ENCODE data around the gene BRD4.
A peak's percentile ranks its signal among the peaks of the same experiment; 100 is the strongest.

Gene BRD4

GRCh38 chr19:15279326-15279904 is 52.9 kb downstream of the BRD4 start:
- no peak overlapping the region for H3K4me3 ChIP-seq (ENCODE audit: low read depth, low read length)

DNA sequence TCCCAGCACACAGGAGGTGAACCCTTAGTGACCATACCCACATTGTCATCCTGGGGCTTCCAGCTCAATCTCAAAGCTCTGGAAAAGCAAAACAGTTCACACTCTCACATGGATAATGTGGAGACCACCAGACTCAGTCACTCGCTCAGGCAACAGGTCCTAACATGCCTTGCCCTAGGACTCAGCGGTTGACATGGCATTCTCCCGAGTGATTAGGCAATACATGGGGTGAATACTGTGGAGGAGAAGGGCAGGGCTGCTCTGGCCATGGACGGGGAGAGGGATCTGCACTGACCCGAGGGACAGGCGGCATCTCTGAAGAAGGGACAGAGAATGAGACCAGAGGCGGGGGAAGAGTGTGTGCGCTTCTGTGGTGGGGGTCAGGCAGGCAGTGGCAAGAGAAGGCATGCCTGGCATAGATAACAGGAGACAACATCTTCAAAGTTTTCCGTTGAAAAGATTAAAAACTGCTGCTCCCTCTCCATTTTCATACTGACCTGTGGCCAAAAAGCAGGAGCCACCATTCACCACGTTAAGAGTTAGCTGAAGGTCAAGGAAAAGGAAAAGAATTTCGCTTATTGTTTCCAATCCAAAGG is 55.6 kb downstream of the BRD4 start:
- H3K4me3 ChIP-seq (ENCODE audit: low read depth, low read length), result no peak overlapping the region
- DNase-seq (ENCODE audit: low read depth), result no peak

More at GRCh38 chr19:15279326-15279904, 52.9 kb downstream of the BRD4 start:
- DNase-seq (ENCODE audit: low read depth), result no peak

DNA sequence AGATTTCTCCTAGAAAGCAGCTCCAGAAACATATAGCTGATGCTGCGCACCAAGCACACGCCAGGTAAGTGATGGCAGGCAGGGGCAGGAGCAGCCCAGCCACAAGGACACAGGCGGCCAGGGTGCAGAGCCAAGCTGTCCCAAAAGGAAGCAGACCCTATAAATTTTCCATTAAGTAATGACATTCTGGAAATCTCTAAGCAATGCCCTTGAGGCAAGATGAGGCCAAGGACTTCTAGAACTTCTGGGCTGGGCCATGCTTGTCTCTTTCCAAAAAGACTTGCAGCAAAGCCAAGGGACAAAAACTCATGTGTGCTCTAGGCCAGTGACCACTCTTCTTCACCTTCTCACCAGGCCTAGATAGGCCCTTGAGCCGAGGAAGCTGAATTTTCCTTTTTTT is 57.9 kb downstream of the BRD4 start:
- H3K4me3 ChIP-seq (ENCODE audit: low read depth, low read length), result no peak overlapping the region
- DNase-seq (ENCODE audit: low read depth), result no peak

DNA sequence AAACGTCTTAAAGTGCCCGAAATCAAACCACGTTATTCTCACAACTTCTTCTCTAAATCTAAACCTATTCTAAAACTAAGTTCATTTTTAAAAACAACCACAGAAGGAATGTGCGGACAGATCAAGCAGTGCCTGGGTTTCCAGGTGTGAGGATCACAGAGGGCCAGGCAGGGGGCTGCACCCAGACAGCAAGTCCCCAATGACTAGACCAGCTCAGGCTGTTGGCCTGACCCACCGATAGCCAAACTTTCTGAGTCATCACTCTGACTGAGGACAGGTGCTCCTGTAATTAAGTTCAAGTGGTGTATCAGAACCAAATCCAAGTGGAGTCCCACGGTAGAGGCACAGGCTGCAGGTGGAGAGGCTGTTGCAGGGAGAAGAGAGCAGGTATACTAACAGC is 62.5 kb downstream of the BRD4 start:
- no peak overlapping the region for H3K4me3 ChIP-seq (ENCODE audit: low read depth, low read length)
- DNase-seq (ENCODE audit: low read depth), result no peak

DNA sequence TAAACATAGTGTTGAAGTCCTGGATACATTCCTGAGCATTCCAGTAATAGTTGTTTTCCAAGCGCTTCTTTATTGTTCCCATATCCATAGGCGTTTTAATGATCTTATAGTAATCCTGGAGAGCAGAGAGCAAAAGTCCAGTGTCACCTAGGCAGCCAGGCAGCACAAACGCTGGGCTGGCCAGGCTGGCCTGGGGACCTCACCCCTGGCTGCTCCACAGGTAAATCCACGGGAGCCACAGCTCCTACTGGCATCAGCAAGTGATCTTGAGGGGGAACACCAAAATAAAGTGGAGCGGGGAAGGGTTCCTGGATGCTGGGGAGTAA is 63.4 kb downstream of the BRD4 start:
- DNase-seq (ENCODE audit: low read depth), result no peak
- H3K4me3 ChIP-seq (ENCODE audit: low read depth, low read length), result no peak overlapping the region

DNA sequence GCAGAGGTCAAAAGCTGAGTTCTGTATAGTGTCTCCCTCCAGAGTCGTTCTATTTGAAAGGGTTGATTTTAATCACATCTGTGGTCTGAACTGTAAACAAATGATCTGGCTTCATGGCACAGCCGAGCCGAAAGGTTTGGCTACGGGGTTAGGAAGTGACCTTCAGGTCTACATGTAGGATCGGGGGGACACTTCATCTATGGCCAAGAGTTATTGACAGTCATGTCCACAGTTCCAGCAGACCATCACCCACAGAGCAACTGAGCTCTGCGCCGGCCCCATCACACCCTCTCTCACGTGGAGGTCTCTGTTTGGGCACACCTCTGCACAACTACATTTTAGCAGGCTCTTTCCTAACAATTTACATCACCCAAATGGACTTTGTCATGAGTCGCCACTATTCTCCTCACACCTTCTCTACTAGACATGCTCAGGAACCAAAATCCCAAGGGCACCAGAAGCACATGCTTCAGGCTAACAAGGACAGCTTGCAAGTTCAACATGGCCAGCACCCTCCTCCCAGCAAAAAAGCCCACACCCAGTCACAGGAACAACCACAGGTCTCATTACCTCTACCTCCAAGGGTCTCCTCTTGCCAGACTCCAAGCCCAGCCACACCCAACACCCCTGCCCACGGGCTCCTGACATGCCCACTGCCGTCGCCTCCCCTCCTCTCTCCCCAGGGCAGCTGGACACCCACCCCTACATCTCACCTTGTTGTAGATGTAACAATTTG is 64.0 kb downstream of the BRD4 start:
- no peak for DNase-seq (ENCODE audit: low read depth)
- H3K4me3 ChIP-seq (ENCODE audit: low read depth, low read length), result no peak overlapping the region

DNA sequence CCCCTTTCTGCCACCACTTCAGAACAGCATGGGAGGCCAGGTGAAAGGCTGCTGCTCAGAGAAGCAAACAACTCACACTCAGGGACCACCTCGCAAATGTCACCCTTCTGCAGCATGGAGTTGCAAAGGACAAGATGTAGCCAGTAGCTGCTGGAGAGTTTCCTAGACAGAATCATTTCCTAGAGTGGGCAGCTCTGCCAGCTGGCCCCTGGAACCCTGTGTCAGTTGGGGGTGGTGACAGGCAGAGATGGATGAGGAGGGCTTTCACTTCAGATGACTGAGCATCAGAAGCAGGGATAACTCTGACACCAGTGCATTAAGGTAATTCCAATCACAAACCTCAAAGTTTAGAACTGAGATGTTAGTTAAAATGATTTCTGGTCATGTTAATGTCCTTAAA is 65.7 kb downstream of the BRD4 start:
- H3K4me3 ChIP-seq (ENCODE audit: low read depth, low read length), result no peak overlapping the region
- no peak for DNase-seq (ENCODE audit: low read depth)

GRCh38 chr19:15265850-15266248 is 66.5 kb downstream of the BRD4 start:
- H3K4me3 ChIP-seq (ENCODE audit: low read depth, low read length), result no peak overlapping the region
- DNase-seq (ENCODE audit: low read depth), result peak; percentile 96

- H3K4me3 ChIP-seq (ENCODE audit: low read depth, low read length), result no peak overlapping the region
- DNase-seq (ENCODE audit: low read depth), result no peak
Measured at GRCh38 chr19:15265214-15265849, 67.0 kb downstream of the BRD4 start.

DNA sequence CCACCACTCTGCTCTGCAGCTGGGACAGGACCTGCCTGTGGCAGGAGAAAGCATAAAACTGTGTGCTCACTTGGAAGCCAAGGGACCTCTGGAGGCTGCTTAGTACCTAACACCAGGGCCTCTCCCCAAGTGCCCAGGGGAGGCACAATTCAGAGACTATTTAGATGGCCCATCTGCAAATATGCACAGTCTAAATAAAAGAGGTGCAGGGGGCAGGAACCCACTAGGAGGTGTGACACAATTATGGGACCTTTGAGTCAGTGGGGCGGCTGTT is 67.5 kb downstream of the BRD4 start:
- no peak overlapping the region for H3K4me3 ChIP-seq (ENCODE audit: low read depth, low read length)
- no peak for DNase-seq (ENCODE audit: low read depth)

DNA sequence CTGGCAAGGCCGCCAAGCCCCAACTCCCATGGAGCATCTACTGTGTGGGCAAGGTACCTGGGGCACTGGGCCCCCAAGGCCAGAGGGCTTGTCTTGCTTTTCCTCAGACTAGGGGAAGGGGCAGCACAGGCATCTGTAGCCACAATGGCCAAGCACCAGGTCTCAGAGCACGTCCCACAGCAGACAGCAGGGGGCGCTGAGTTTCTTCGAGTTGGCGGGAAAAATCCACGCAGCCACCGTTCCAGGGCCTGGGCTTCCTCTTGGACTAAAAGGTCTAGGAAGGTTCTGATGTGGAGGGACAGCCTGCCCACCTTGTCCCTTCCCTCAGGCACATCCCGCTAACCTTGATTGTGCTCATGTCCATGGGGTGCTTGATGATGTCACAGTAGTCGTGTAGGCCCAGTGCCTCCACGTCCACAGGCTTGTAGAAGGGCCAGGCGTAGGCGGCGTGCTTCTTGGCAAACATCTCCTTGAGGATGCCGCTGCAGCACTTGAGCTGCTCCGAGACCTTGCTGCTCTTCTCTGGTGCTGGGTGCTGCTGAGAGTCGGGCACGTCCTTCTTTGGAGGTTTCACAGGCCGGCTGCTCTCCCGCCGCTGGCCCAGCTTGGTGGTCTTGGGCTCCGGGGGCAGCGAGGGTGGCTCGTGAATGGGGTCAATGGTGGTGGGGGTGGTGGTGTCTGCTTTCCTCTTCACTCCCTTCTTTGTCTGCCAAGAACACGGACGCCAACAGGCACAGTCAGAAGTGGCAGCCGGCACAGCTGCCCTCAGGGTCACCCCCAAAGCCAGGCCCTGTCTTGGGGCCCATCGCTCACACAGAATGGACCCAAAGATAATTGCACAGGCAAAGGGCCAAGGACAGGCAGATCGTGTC is 68.0 kb downstream of the BRD4 start:
- no peak overlapping the region for H3K4me3 ChIP-seq (ENCODE audit: low read depth, low read length)
- no peak for DNase-seq (ENCODE audit: low read depth)

GRCh38 chr19:15263361-15263985 is 68.9 kb downstream of the BRD4 start:
- no peak overlapping the region for H3K4me3 ChIP-seq (ENCODE audit: low read depth, low read length)
- no peak for DNase-seq (ENCODE audit: low read depth)

- no peak overlapping the region for H3K4me3 ChIP-seq (ENCODE audit: low read depth, low read length)
- DNase-seq (ENCODE audit: low read depth), result no peak
Measured at GRCh38 chr19:15262011-15262410, 70.3 kb downstream of the BRD4 start.

DNA sequence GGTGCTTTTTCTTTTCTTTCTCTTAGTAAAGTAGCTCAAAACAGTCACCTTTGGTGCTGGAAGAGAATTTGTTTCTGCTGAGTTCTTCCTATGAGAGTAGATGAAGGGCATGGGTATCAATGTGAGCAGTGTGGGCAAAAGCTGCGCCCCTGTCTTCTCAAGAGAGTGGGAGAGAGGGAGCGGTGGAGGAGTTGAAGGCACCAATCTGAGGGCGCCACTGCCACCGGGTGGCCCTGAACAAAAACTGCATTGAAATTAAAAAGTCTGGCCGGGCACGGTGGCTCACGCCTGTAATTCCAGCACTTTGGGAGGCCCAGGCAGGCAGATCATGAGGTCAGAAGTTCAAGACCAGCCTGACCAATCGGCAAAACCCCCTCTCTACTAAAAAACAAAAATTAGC is 71.4 kb downstream of the BRD4 start:
- DNase-seq (ENCODE audit: low read depth), result no peak
- no peak overlapping the region for H3K4me3 ChIP-seq (ENCODE audit: low read depth, low read length)

DNA sequence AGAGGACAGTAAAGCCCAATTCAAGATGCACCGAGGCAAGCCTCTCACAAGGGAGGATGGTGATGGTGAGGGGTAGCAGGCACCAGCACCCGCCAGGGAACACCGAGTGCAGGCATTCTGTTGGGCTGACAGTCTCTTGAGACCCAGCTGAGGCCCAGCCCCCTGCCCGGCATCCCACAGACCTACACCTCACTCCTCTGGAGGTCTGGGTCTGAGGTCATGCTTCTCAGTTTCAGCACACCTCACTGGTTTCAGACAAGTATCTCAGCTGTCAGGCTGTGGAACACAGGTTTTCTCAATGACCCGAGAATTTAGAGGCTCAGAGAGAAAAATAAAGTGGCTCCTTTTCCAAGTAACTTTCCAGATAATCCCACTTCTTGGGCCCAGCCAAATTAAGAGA is 72.4 kb downstream of the BRD4 start:
- no peak for DNase-seq (ENCODE audit: low read depth)
- H3K4me3 ChIP-seq (ENCODE audit: low read depth, low read length), result no peak overlapping the region

DNA sequence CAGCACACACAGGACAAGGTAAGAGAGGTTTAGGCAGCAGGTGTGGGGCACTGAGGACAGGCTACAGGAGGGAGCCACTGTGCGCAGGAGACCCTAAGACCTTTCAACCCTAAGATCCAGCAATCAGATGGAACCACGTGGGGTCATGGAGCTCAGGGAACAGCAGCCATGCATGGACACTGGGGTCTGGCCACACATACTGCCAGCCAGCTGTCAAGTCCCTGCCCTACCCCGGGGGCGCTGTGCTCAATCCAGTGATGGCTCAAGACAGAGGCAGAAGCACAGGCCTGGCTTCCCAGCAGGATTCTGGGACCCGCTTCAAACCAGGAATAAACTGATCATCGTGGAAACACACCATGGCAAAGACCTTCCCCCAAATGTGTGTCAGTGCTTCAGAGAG is 74.6 kb downstream of the BRD4 start:
- DNase-seq (ENCODE audit: low read depth), result no peak
- H3K4me3 ChIP-seq (ENCODE audit: low read depth, low read length), result no peak overlapping the region

GRCh38 chr19:15256708-15257331 is 75.5 kb downstream of the BRD4 start:
- H3K4me3 ChIP-seq (ENCODE audit: low read depth, low read length), result no peak overlapping the region
- DNase-seq (ENCODE audit: low read depth), result no peak

- H3K4me3 ChIP-seq (ENCODE audit: low read depth, low read length), result no peak overlapping the region
- no peak for DNase-seq (ENCODE audit: low read depth)
Measured at GRCh38 chr19:15255359-15255990, 76.9 kb downstream of the BRD4 start.

DNA sequence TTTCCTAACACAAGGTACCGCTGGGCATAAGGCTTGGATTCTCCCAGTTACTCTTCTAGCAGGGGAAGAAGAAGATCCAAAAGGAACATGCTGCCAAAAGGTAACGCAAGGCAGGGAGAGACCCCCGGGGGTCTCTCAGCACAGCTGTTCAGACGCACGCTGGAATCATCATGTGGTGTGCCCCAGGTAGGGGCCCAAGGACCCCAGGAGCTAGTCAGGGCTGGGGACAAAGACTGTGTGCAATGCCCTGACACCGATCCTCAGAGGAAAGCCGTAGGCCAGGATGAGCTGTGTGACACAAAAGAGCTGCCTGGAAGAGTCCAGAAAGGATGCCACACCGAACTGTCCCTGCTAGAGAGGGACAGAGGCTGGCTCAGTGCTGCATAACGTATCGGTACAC is 77.8 kb downstream of the BRD4 start:
- no peak overlapping the region for H3K4me3 ChIP-seq (ENCODE audit: low read depth, low read length)
- no peak for DNase-seq (ENCODE audit: low read depth)

All from skeletal muscle cell (primary cell).